Caco-2 (cell line): ENCODE results near the gene INTS7. TPM values are rescaled to one million over a fixed set of nuclear protein-coding genes. Genes with fewer than 3 reads are reported as not detected.
"Not testable (repeated sequence)": the region's sequence is repeated elsewhere in the genome, so short reads cannot be mapped to it uniquely, and the experiment has no call there.

Experiments used
- BruUV-seq: library from RNA; stranded (reverse); fragments of 400-500 nt; replicated peaks from 2 replicates; lab custom pipeline; 2021; lab: Mats Ljungman, UMichigan
- CTCF ChIA-PET: fragments of 300-600 bp; sonication (Branson Sonifier 250); formaldehyde crosslinking; loops from one replicate; lab custom pipeline; 2022; ENCODE audit warnings: antibody characterized with exemption; lab: Charles Lee
- POLR2A ChIA-PET: fragments of 300-600 bp; sonication (Branson Sonifier 250); formaldehyde crosslinking; loops from one replicate; lab custom pipeline; 2022; ENCODE audit warnings: antibody characterized with exemption; lab: Charles Lee
- DNase-seq, 2 experiments: peaks; one replicate each; pipeline versions ENCODE4 v3.0.0 to v3.0.0-alpha.2; 2020 to 2022
- H3K27me3 ChIP-seq: replicated peaks from 2 replicates; pipeline ENCODE4 v1.6.0; 2011; ENCODE audit warnings: low read length; ENCODE audit not compliant: control insufficient read depth, insufficient read depth
- H3K36me3 ChIP-seq: 2 replicates; pipeline ENCODE4 v1.5.1; 2011; ENCODE audit warnings: low read length; ENCODE audit not compliant: control insufficient read depth, insufficient read depth
- H3K4me1 ChIP-seq: fragments of 250-450 bp; sonication (Bioruptor Pico); 2 replicates; pipeline ENCODE4 v1.5.1; 2020; ENCODE audit warnings: mild to moderate bottlenecking
- H3K4me3 ChIP-seq: 2 replicates; pipeline ENCODE4 v1.5.1; 2011; ENCODE audit warnings: low read depth, mild to moderate bottlenecking, control low read depth, low read length
- H3K9me3 ChIP-seq: fragments of 250-450 bp; sonication (Bioruptor Pico); 2 replicates; pipeline ENCODE4 v1.5.1; 2020; ENCODE audit warnings: mild to moderate bottlenecking, moderate library complexity
- H3K27ac Mint-ChIP-seq: one replicate; pipeline ENCODE4 v1.8.0; 2022; ENCODE audit warnings: mixed read lengths; ENCODE audit not compliant: unreplicated experiment
- H3K27me3 Mint-ChIP-seq: one replicate; pipeline ENCODE4 v1.8.0; 2022; ENCODE audit warnings: mixed read lengths; ENCODE audit not compliant: insufficient read depth, unreplicated experiment
- H3K36me3 Mint-ChIP-seq: one replicate; pipeline ENCODE4 v1.8.0; 2022; ENCODE audit warnings: mild to moderate bottlenecking, mixed read lengths; ENCODE audit not compliant: insufficient read depth, unreplicated experiment
- H3K4me1 Mint-ChIP-seq: one replicate; pipeline ENCODE4 v1.8.0; 2022; ENCODE audit warnings: low read depth, mixed read lengths; ENCODE audit not compliant: unreplicated experiment
- H3K4me3 Mint-ChIP-seq: one replicate; pipeline ENCODE4 v1.8.0; 2022; ENCODE audit warnings: mild to moderate bottlenecking, moderate library complexity, mixed read lengths; ENCODE audit not compliant: unreplicated experiment
- H3K9me3 Mint-ChIP-seq: one replicate; pipeline ENCODE4 v1.8.0; 2022; ENCODE audit warnings: mixed read lengths; ENCODE audit not compliant: unreplicated experiment
- CTCF ChIP-seq, 2 experiments: fragments of 200-600 bp in 1 of 2; IDR thresholded peaks; 1 replicate in 1 of 2; 2 replicates in 1 of 2; pipeline versions ENCODE4 v1.5.1 to v1.8.0; 2011 to 2022; ENCODE audit warnings: antibody characterized with exemption in 1 of 2, control low read depth in 1 of 2, inconsistent platforms in 1 of 2, low read depth in 1 of 2, low read length in 1 of 2, mild to moderate bottlenecking in 1 of 2, moderate library complexity in 1 of 2; ENCODE audit not compliant: insufficient read depth in 1 of 2, severe bottlenecking in 1 of 2, unreplicated experiment in 1 of 2
- intact Hi-C: fragments of 100-400 bp; cut with micrococcal nuclease; formaldehyde crosslinking; loops from one replicate; pipeline ENCODE4 v1.10.0; 2022; ENCODE audit not compliant: unreplicated experiment
- total RNA-seq: library from RNA; stranded (reverse); gene quantifications from 2 replicates; pipeline ENCODE4 v1.2.3, GENCODE V29; 2022

The INTS7 gene
- total RNA-seq, 1 experiment from 2014 or later, result 31.9 TPM

- TF ChIP-seq CTCF (IDR thresholded peaks at IDR 0.05; ENCODE audit: insufficient read depth in 1 of 2, low read depth in 1 of 2, low read length in 1 of 2, severe bottlenecking in 1 of 2, unreplicated experiment in 1 of 2), result no peak
- Mint-ChIP-seq H3K27ac (peak overlapping the region; percentile 42), H3K9me3 (no peaks in the 10 kb centered on the region), H3K27me3 (no peaks in the 10 kb centered on the region), H3K4me3 (peak overlapping the region; percentile 13), H3K4me1 (peaks cover 25% of the 10 kb centered on the region), H3K36me3 (peaks cover 33% of the 10 kb centered on the region)
- Histone ChIP-seq H3K4me1 (no peaks in the 10 kb centered on the region), H3K36me3 (no peaks in the 10 kb centered on the region), H3K4me3 (no peak overlapping the region), H3K9me3 (no peaks in the 10 kb centered on the region), H3K27me3 (no peaks in the 10 kb centered on the region)
- intact Hi-C loops, result loop anchor here (10.0 kb wide), 1 partner anchor 196 kb away; the partner anchor contains the start of gene LPGAT1
- ChIA-PET POLR2A (no interaction called here), CTCF (interaction anchor here (0.5 to 0.9 kb wide), 2 partner anchors 350 to 460 kb away, joined by 3 to 4 read pairs; no protein-coding TSS in a partner anchor)
- no TSS peak for BruUV-seq
- DNase-seq, result no peak
Measured at GRCh38 chr1:212030936-212031528, 4.3 kb downstream of the INTS7 start.

GRCh38 chr1:212027727-212028126 is 7.6 kb downstream of the INTS7 start:
- H3K27ac Mint-ChIP-seq, H3K27me3 ChIP-seq, H3K36me3 ChIP-seq, POLR2A ChIA-PET, H3K4me1 ChIP-seq, H3K9me3 ChIP-seq, DNase-seq, H3K4me3 ChIP-seq, CTCF ChIA-PET, BruUV-seq, intact Hi-C loops, H3K4me3 Mint-ChIP-seq, H3K27me3 Mint-ChIP-seq: not testable (repeated sequence)
- H3K4me1 Mint-ChIP-seq, result peaks cover 25% of the 10 kb centered on the region
- H3K36me3 Mint-ChIP-seq, result peaks cover 22% of the 10 kb centered on the region
- H3K9me3 Mint-ChIP-seq, result peaks cover 13% of the 10 kb centered on the region

- intact Hi-C loops, result no loop called here
- H3K27me3 ChIP-seq, result no peaks in the 10 kb centered on the region
- H3K36me3 ChIP-seq, result no peaks in the 10 kb centered on the region; the same call in 1 of the 2 replicates
- no TSS peak for BruUV-seq
- H3K36me3 Mint-ChIP-seq, result peaks cover 12% of the 10 kb centered on the region
- POLR2A ChIA-PET, result no interaction called here
- DNase-seq, result no peak
- no peak overlapping the region for H3K4me3 ChIP-seq
- peaks cover 7% of the 10 kb centered on the region for H3K4me1 Mint-ChIP-seq
- no peaks in the 10 kb centered on the region for H3K27me3 Mint-ChIP-seq
- peaks cover 13% of the 10 kb centered on the region for H3K9me3 Mint-ChIP-seq
- no peaks in the 10 kb centered on the region for H3K9me3 ChIP-seq
- H3K4me1 ChIP-seq, result no peaks in the 10 kb centered on the region
- no peak overlapping the region for H3K27ac Mint-ChIP-seq
- CTCF ChIA-PET, result no interaction called here
- no peak overlapping the region for H3K4me3 Mint-ChIP-seq
- no peak for TF ChIP-seq CTCF (IDR thresholded peaks at IDR 0.05; ENCODE audit: insufficient read depth in 1 of 2, low read depth in 1 of 2, low read length in 1 of 2, severe bottlenecking in 1 of 2, unreplicated experiment in 1 of 2)
Measured at GRCh38 chr1:212024469-212025149, 10.7 kb downstream of the INTS7 start.

- CTCF ChIA-PET, H3K4me3 ChIP-seq, H3K4me3 Mint-ChIP-seq, H3K9me3 ChIP-seq, H3K36me3 ChIP-seq, H3K36me3 Mint-ChIP-seq, H3K4me1 Mint-ChIP-seq, DNase-seq, POLR2A ChIA-PET, intact Hi-C loops, H3K27me3 ChIP-seq, H3K27me3 Mint-ChIP-seq, H3K27ac Mint-ChIP-seq, H3K4me1 ChIP-seq, BruUV-seq: not testable (repeated sequence)
- H3K9me3 Mint-ChIP-seq, result peaks cover 13% of the 10 kb centered on the region
Measured at GRCh38 chr1:212022908-212023307, 12.4 kb downstream of the INTS7 start.
